Mesothelial cell of epicardium (in vitro differentiated cells): Measurements from ENCODE around the gene TMEM120A. TPM values are rescaled to one million over a fixed set of nuclear protein-coding genes. Genes with fewer than 3 reads are reported as not detected.
"Not testable (repeated sequence)": the region's sequence is repeated elsewhere in the genome, so short reads cannot be mapped to it uniquely, and the experiment has no call there.

Experiments
- DNase-seq, 2 experiments: peaks; one replicate each; pipeline ENCODE4 v3.0.0; 2021; ENCODE audit warnings: low spot score in 2 of 2; ENCODE audit not compliant: unreplicated experiment in 2 of 2
- H3K27ac Mint-ChIP-seq: 2 replicates; pipeline ENCODE4 v1.8.0; 2021; ENCODE audit warnings: mixed read lengths
- H3K27me3 Mint-ChIP-seq: 2 replicates; pipeline ENCODE4 v1.8.0; 2021; ENCODE audit warnings: low read depth, mixed read lengths
- H3K36me3 Mint-ChIP-seq: 2 replicates; pipeline ENCODE4 v1.8.0; 2021; ENCODE audit warnings: mixed read lengths
- H3K4me1 Mint-ChIP-seq: 2 replicates; pipeline ENCODE4 v1.8.0; 2021; ENCODE audit warnings: mixed read lengths
- H3K4me3 Mint-ChIP-seq: 2 replicates; pipeline ENCODE4 v1.8.0; 2021; ENCODE audit warnings: mild to moderate bottlenecking, moderate library complexity, mixed read lengths
- H3K9me3 Mint-ChIP-seq: 2 replicates; pipeline ENCODE4 v1.8.0; 2021; ENCODE audit warnings: mixed read lengths
- total RNA-seq: library from RNA; stranded (reverse); gene quantifications from 3 replicates; pipeline ENCODE4 v1.2.1, GENCODE V29; 2021
- TF ChIP-seq, protein P1 (sequence below): fragments of 200-600 bp; sonication (generic); IDR thresholded peaks from one replicate; pipeline ENCODE4 v1.5.0; 2021; ENCODE audit warnings: antibody characterized with exemption; ENCODE audit not compliant: unreplicated experiment

TMEM120A gene
- total RNA-seq: 13.8 to 21.2 TPM (median 17.8 TPM) in 3 replicates

DNA sequence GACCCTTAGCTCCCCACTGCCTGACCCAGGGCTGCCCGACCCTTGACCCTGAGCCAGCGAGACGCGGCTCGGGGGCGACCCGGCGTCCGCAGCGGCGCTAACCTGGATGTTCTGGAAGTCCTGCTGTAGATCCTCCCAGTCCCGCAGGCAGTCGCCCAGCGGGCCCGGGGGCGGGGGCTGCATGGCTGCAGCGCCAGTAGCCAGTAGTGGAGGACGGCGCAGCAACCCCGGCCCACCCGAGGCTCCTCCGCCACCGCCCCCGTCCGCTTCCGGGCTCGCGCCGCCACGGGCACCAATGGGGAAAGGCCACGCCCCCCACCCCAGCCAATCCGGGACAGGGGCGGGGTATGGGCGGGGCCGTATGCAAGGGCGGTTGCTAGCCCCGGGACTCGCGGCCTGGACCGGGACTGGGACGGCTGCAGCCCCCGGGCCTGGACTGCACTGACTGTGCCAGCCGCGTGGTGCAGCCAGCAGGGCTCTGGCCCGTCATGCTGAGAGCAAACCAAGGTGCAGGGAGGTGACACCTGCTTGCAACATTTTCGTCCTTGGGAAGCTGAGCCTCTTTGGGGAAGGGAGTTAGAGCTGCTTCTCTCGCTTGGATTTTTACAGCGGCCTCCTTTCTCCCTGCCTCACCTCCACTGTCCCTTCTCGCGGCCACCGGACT, at the start of gene TMEM120A:
TSS of gene TMEM120A (minus strand) at position 208 of the 664 bp plus-strand sequence. CDS start at position 183, 25 bp downstream.
- Mint-ChIP-seq H3K27ac (peak within 1 kb of the TSS; percentile 64), H3K4me1 (peaks cover 11% of the 10 kb centered on the region), H3K4me3 (peak within 1 kb of the TSS; percentile 69), H3K27me3 (no peaks in the 10 kb centered on the region), H3K9me3 (no peaks in the 10 kb centered on the region), H3K36me3 (peaks cover 24% of the 10 kb centered on the region)
- DNase-seq: peak; percentile 94 to 96
- TF ChIP-seq, protein P1, sequence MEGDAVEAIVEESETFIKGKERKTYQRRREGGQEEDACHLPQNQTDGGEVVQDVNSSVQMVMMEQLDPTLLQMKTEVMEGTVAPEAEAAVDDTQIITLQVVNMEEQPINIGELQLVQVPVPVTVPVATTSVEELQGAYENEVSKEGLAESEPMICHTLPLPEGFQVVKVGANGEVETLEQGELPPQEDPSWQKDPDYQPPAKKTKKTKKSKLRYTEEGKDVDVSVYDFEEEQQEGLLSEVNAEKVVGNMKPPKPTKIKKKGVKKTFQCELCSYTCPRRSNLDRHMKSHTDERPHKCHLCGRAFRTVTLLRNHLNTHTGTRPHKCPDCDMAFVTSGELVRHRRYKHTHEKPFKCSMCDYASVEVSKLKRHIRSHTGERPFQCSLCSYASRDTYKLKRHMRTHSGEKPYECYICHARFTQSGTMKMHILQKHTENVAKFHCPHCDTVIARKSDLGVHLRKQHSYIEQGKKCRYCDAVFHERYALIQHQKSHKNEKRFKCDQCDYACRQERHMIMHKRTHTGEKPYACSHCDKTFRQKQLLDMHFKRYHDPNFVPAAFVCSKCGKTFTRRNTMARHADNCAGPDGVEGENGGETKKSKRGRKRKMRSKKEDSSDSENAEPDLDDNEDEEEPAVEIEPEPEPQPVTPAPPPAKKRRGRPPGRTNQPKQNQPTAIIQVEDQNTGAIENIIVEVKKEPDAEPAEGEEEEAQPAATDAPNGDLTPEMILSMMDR: no peak

DNA sequence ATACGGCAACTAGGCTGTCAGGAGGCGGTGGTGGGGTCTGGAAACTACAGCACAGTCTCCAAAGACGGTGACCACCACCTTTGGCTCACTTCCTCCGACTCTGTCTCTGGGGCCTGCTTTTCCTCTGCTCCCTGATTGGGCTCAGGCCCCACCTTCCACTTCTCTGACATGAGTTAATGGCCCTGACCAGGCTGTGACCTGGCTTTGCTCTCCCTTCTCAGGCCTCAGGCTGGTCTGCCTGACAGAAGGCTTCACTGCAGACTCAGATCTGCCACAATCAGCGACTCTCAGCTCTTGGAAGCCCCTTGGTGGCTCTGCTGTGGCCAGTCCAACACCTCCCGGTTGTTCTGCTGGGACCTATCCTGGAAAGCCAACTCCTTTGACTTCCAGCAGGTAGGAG, 45.7 kb upstream of the TMEM120A start:
- Mint-ChIP-seq H3K27ac (no peak overlapping the region), H3K9me3 (no peaks in the 10 kb centered on the region), H3K4me1 (peaks cover 3% of the 10 kb centered on the region), H3K4me3 (no peak overlapping the region), H3K27me3 (no peaks in the 10 kb centered on the region), H3K36me3 (peaks cover 2% of the 10 kb centered on the region)
- TF ChIP-seq, protein P1: no peak
- DNase-seq: no peak

DNA sequence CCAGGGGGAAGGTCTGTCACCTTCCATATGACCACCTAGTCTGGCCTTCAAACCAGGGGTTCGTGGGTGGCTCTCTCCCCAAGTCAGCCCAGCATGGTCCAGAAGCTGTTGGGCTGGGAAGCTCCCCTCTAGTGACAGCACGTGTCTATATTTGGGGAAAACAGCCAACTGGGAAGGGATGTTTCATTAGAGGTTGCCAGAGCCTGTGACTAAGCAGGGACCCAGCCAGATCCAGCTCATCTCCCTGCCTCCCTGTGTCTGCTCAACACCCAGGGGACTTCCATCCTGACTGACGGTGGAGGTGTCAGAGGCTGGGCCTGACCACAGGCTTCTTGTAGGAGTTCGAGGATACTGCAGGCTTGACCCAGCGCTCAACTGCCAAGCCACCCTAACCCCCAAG, 42.9 kb upstream of the TMEM120A start:
- H3K4me3 Mint-ChIP-seq: no peak overlapping the region
- no peak for DNase-seq
- no peak overlapping the region for H3K27ac Mint-ChIP-seq
- TF ChIP-seq, protein P1: no peak
- H3K36me3 Mint-ChIP-seq: peaks cover 2% of the 10 kb centered on the region
- H3K4me1 Mint-ChIP-seq: no peaks in the 10 kb centered on the region
- no peaks in the 10 kb centered on the region for H3K27me3 Mint-ChIP-seq
- no peaks in the 10 kb centered on the region for H3K9me3 Mint-ChIP-seq

DNA sequence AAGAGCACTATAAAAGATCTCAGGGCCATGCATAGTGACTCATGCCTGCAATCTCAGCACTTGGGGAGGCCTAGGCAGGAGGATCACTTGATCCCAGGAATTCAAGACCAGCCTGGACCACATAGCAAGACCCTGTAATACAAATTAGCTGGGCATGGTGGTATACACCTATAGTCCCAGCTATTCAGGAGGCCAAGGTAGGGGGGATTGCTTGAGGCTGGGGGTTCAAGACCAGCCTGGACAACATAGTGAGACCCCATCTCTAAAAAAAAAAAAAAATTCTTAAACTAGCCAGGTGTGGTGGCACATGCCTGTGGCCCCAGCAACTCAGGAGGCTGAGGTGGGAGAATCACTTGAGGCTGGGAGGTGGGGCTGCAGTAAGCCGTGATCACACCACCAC, 37.6 kb upstream of the TMEM120A start:
- Mint-ChIP-seq H3K9me3 (no peaks in the 10 kb centered on the region), H3K4me3 (no peak overlapping the region), H3K36me3 (peaks cover 13% of the 10 kb centered on the region), H3K4me1 (no peaks in the 10 kb centered on the region), H3K27me3 (no peaks in the 10 kb centered on the region), H3K27ac (no peak overlapping the region)
- DNase-seq: no peak
- TF ChIP-seq, protein P1: no peak

DNA sequence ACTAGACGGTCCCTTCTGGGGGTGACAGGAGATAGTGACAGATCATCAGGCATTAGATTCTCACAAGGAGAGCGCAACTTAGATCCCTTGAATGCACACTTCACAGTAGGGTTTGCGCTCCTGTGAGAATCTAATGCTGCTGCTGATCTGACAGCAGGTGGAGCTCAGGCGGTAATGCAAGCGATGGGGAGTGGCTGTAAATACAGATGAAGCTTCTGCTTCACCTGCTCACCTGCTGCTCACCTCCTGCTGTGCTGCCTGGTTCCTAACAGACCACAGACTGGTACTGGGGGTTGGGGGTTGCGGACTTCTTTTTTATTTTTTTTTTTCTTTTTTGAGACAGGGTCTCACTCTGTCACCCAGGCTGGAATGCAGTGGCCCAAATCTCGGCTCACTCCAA, 35.3 kb upstream of the TMEM120A start:
- peaks cover 22% of the 10 kb centered on the region for H3K36me3 Mint-ChIP-seq

DNA sequence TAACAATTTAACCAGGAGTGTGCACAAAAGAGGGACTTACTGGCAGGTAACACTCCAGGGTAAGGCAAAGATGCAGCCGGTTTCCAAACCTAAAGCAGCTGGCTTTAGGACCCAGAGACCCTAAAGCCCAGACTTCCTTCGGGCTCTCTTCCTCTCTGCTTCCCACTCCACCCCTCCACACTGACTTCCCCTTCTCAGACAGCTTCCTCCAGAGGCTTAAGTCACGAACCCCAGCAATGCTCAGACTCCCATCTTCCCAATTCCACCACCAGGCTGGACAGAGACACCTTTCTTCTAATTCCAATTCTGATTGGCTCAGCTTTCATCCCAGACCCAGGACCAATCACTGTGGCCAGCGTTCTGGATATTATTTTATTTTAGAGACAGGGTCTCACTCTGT, 28.6 kb upstream of the TMEM120A start:
- no peaks in the 10 kb centered on the region for H3K4me1 Mint-ChIP-seq
- no peaks in the 10 kb centered on the region for H3K27me3 Mint-ChIP-seq
- DNase-seq: no peak
- no peak overlapping the region for H3K27ac Mint-ChIP-seq
- H3K4me3 Mint-ChIP-seq: no peak overlapping the region
- peaks cover 37% of the 10 kb centered on the region for H3K36me3 Mint-ChIP-seq
- H3K9me3 Mint-ChIP-seq: peaks cover 6% of the 10 kb centered on the region
- TF ChIP-seq, protein P1: no peak

More for the DNA sequence above, 35.3 kb upstream of the TMEM120A start:
- not testable (repeated sequence) for H3K9me3 Mint-ChIP-seq, H3K27ac Mint-ChIP-seq, H3K4me1 Mint-ChIP-seq, H3K27me3 Mint-ChIP-seq, DNase-seq, H3K4me3 Mint-ChIP-seq
